Astrocyte of the cerebellum (primary cell): ENCODE data around the gene UBE2J1.
A peak's percentile ranks its signal among the peaks of the same experiment; 100 is the strongest.

ENCODE experiments used
- DNase-seq: peaks from one replicate; pipeline ENCODE4 v3.0.0-alpha.2; 2011; ENCODE audit warnings: low read depth
- H3K4me3 ChIP-seq: 2 replicates; pipeline ENCODE4 v1.5.1; 2011; ENCODE audit warnings: mild to moderate bottlenecking, low read depth, low read length, moderate library complexity
- in situ Hi-C: cut with HindIII; loops from 2 replicates; pipeline ENCODE4 v1.10.0; 2017; ENCODE audit warnings: low sequenced_read_pairs
- TF ChIP-seq, protein P1 (sequence below): IDR thresholded peaks from 2 replicates; pipeline ENCODE4 v1.5.1; 2012; ENCODE audit warnings: low read length, low read depth, moderate library complexity, mild to moderate bottlenecking; ENCODE audit errors: missing control alignments

Gene UBE2J1

DNA sequence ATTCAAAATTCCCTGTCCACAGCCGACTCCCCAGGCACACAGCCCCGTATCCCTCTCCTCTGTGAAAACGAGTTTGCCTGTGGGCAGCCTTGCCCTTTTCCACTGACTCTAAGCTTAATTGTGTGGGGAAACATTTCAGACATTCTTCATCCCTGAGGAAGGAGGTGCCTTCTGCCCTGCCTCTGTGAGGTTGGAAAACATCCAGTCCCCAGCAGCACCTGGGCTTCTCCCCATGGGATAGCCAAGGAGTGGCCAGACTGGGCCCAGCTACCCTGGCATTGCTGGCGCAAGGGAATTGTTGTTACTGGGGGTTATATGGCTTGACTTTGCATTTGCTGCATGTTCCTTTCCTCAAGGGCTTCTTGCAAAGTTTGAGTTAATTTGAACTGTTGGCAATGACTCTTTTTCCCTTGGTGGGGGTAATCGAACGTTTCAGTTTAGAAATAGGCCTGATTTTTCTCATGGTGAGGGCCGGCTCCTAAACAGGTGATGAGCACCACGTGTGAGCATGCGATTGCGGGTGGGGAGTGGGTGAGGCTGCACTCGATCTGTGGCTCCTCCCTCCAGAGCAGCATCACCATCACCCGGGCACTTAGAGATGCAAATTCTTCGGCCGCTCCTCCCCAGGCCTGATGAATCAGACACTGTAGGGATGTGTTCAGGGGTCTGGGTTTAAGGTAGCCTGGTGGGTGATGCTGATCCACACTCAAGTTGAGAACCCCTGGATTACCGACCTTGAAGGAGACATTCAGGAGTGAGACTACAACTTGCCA is 67.4 kb downstream of the UBE2J1 start:
- TF ChIP-seq, protein P1, sequence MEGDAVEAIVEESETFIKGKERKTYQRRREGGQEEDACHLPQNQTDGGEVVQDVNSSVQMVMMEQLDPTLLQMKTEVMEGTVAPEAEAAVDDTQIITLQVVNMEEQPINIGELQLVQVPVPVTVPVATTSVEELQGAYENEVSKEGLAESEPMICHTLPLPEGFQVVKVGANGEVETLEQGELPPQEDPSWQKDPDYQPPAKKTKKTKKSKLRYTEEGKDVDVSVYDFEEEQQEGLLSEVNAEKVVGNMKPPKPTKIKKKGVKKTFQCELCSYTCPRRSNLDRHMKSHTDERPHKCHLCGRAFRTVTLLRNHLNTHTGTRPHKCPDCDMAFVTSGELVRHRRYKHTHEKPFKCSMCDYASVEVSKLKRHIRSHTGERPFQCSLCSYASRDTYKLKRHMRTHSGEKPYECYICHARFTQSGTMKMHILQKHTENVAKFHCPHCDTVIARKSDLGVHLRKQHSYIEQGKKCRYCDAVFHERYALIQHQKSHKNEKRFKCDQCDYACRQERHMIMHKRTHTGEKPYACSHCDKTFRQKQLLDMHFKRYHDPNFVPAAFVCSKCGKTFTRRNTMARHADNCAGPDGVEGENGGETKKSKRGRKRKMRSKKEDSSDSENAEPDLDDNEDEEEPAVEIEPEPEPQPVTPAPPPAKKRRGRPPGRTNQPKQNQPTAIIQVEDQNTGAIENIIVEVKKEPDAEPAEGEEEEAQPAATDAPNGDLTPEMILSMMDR: no peak
- in situ Hi-C loops: no loop called here
- H3K4me3 ChIP-seq: no peak overlapping the region
- no peak for DNase-seq

DNA sequence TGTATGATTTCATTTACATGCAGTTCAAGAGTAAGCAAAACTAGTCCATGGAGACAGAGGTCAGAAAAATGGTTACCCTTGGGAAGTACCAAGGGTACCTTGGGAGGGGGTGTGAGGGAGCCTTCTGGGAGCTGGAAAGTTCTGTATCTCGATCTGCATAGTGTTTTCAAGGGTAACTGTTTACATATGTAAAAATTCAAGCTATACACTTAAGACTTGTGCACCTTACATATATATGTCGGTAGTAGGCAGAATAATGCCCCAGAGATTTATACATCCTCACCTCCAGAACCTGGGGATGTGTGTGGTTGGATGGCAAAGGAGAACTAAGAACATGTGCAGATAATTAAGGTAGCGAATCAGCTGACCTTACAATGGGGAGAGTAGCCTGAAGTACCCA is 68.4 kb downstream of the UBE2J1 start:
- TF ChIP-seq, protein P1: no peak
- H3K4me3 ChIP-seq: no peak overlapping the region
- in situ Hi-C loops: no loop called here
- no peak for DNase-seq

DNA sequence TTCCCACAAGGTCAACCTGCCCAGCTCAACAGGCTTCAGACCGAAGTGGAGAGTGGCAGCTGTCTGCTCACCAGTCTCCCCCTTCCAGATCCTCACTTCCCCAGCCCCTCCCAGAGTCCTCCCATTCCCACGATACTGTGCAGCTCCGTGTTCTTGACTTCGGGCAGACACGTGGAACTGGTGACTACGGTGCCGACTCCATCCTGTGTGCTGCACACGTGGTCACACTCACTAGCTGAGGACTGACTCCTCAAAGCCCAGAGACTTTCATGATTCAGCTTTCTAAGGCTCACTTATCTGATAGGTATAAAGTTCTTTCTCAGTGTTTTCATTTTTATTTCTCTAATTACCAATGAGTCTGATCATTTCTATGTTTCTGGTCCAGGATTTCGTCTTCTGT is 69.8 kb downstream of the UBE2J1 start:
- no peak overlapping the region for H3K4me3 ChIP-seq
- TF ChIP-seq, protein P1: no peak
- in situ Hi-C loops: no loop called here
- DNase-seq: no peak

DNA sequence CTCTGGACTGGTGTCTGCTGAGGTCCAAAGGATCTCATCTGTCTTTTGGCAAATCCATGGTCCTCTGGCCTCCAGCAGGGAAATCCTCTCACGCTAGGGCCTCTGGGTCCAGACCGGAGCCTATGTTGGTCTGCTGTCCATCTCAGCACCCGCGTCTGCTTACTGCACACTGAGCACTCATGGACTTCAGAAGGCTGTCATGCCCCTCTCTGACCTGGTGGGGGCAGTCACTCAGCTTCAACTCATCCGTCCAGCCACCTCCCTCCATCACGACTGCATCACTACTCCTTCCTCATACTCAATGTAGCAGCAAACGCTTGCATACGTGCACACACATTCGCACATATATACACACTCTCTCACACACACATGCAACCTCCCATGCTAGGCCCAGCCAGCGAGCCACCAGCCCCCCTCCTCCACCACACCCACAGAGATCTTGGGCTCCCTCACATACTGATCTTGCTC is 70.7 kb downstream of the UBE2J1 start:
- in situ Hi-C loops: no loop called here
- H3K4me3 ChIP-seq: no peak overlapping the region
- no peak for DNase-seq
- TF ChIP-seq, protein P1: peak; percentile 40

DNA sequence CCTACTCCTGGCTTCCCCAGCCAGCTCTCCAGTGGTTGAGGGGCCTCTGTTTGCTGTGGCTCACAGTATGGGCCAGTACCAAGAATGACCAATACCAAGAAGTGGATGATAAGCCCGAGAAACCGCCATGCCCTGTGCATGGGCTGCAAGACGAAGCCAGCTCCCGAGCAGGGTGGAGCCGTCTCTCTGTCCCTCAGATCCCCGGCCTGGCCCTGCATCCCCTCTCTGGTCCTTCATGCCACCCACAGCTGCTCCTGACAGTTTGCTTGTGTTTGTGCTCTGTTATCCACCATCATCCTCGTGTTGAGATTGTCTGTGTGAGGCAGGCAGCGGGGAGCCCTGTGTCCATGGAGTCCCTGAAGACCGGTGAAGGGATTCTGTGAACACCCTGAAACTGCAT is 73.6 kb downstream of the UBE2J1 start:
- DNase-seq: no peak
- TF ChIP-seq, protein P1: no peak
- no peak overlapping the region for H3K4me3 ChIP-seq
- in situ Hi-C loops: no loop called here
